Activated naive CD8-positive, alpha-beta T cell (primary cell): ENCODE data around the gene SMIM21.

Experiments
- H3K27ac Mint-ChIP-seq: one replicate; pipeline ENCODE4 v1.8.0; 2021; ENCODE audit warnings: mixed read lengths
- H3K27me3 Mint-ChIP-seq: one replicate; pipeline ENCODE4 v1.8.0; 2021; ENCODE audit warnings: mixed read lengths
- H3K36me3 Mint-ChIP-seq: one replicate; pipeline ENCODE4 v1.8.0; 2021; ENCODE audit warnings: mixed read lengths
- H3K4me1 Mint-ChIP-seq: one replicate; pipeline ENCODE4 v1.8.0; 2021; ENCODE audit warnings: low read depth, mixed read lengths
- H3K4me3 Mint-ChIP-seq: one replicate; pipeline ENCODE4 v1.8.0; 2021; ENCODE audit warnings: mild to moderate bottlenecking, mixed read lengths
- H3K9me3 Mint-ChIP-seq: one replicate; pipeline ENCODE4 v1.8.0; 2021; ENCODE audit warnings: low read depth, mixed read lengths

The SMIM21 gene

GRCh38 chr18:75376004-75376403 lies 51.5 kb downstream of the SMIM21 start:
- Mint-ChIP-seq H3K4me1 (no peaks in the 10 kb centered on the region), H3K27ac (no peak overlapping the region), H3K27me3 (no peaks in the 10 kb centered on the region), H3K36me3 (no peaks in the 10 kb centered on the region), H3K4me3 (no peak overlapping the region), H3K9me3 (no peaks in the 10 kb centered on the region)

- no peaks in the 10 kb centered on the region for H3K27me3 Mint-ChIP-seq
- H3K4me3 Mint-ChIP-seq, result no peak overlapping the region
- no peaks in the 10 kb centered on the region for H3K9me3 Mint-ChIP-seq
- no peaks in the 10 kb centered on the region for H3K4me1 Mint-ChIP-seq
- H3K27ac Mint-ChIP-seq, result no peak overlapping the region
- no peaks in the 10 kb centered on the region for H3K36me3 Mint-ChIP-seq
Observed at GRCh38 chr18:75375341-75375740, 52.2 kb downstream of the SMIM21 start.

GRCh38 chr18:75374466-75374865 lies 53.0 kb downstream of the SMIM21 start:
- H3K9me3 Mint-ChIP-seq, result no peaks in the 10 kb centered on the region
- no peaks in the 10 kb centered on the region for H3K36me3 Mint-ChIP-seq
- H3K27ac Mint-ChIP-seq, result no peak overlapping the region
- no peak overlapping the region for H3K4me3 Mint-ChIP-seq
- H3K27me3 Mint-ChIP-seq, result no peaks in the 10 kb centered on the region
- H3K4me1 Mint-ChIP-seq, result no peaks in the 10 kb centered on the region

GRCh38 chr18:75369026-75369721 lies 58.3 kb downstream of the SMIM21 start:
- Mint-ChIP-seq H3K9me3 (no peaks in the 10 kb centered on the region), H3K36me3 (no peaks in the 10 kb centered on the region), H3K27me3 (no peaks in the 10 kb centered on the region), H3K4me3 (no peak overlapping the region), H3K27ac (no peak overlapping the region), H3K4me1 (no peaks in the 10 kb centered on the region)

GRCh38 chr18:75365837-75366236 lies 61.7 kb downstream of the SMIM21 start:
- Mint-ChIP-seq H3K27ac (no peak overlapping the region), H3K4me1 (no peaks in the 10 kb centered on the region), H3K27me3 (no peaks in the 10 kb centered on the region), H3K9me3 (no peaks in the 10 kb centered on the region), H3K36me3 (no peaks in the 10 kb centered on the region), H3K4me3 (no peak overlapping the region)

- H3K27ac Mint-ChIP-seq, result no peak overlapping the region
- H3K4me3 Mint-ChIP-seq, result no peak overlapping the region
- no peaks in the 10 kb centered on the region for H3K4me1 Mint-ChIP-seq
- no peaks in the 10 kb centered on the region for H3K36me3 Mint-ChIP-seq
- no peaks in the 10 kb centered on the region for H3K9me3 Mint-ChIP-seq
- H3K27me3 Mint-ChIP-seq, result no peaks in the 10 kb centered on the region
Observed at GRCh38 chr18:75365254-75365629, 62.3 kb downstream of the SMIM21 start.

GRCh38 chr18:75364512-75365253 lies 62.8 kb downstream of the SMIM21 start:
- no peaks in the 10 kb centered on the region for H3K9me3 Mint-ChIP-seq
- no peak overlapping the region for H3K27ac Mint-ChIP-seq
- no peaks in the 10 kb centered on the region for H3K27me3 Mint-ChIP-seq
- H3K4me3 Mint-ChIP-seq, result no peak overlapping the region
- no peaks in the 10 kb centered on the region for H3K36me3 Mint-ChIP-seq
- H3K4me1 Mint-ChIP-seq, result no peaks in the 10 kb centered on the region

GRCh38 chr18:75363446-75364225 lies 63.9 kb downstream of the SMIM21 start:
- Mint-ChIP-seq H3K4me1 (no peaks in the 10 kb centered on the region), H3K9me3 (no peaks in the 10 kb centered on the region), H3K27me3 (no peaks in the 10 kb centered on the region), H3K4me3 (no peak overlapping the region), H3K27ac (no peak overlapping the region), H3K36me3 (no peaks in the 10 kb centered on the region)

- H3K36me3 Mint-ChIP-seq, result no peaks in the 10 kb centered on the region
- H3K4me3 Mint-ChIP-seq, result no peak overlapping the region
- peaks cover under 1% of the 10 kb centered on the region for H3K9me3 Mint-ChIP-seq
- H3K27ac Mint-ChIP-seq, result no peak overlapping the region
- no peaks in the 10 kb centered on the region for H3K27me3 Mint-ChIP-seq
- H3K4me1 Mint-ChIP-seq, result no peaks in the 10 kb centered on the region
Observed at GRCh38 chr18:75362435-75362834, 65.1 kb downstream of the SMIM21 start.

- H3K4me1 Mint-ChIP-seq, result no peaks in the 10 kb centered on the region
Observed at GRCh38 chr18:75360941-75361340, 66.6 kb downstream of the SMIM21 start.

GRCh38 chr18:75360215-75360614 lies 67.3 kb downstream of the SMIM21 start:
- H3K4me3 Mint-ChIP-seq, result no peak overlapping the region
- no peaks in the 10 kb centered on the region for H3K27me3 Mint-ChIP-seq
- H3K4me1 Mint-ChIP-seq, result no peaks in the 10 kb centered on the region
- no peak overlapping the region for H3K27ac Mint-ChIP-seq
- peaks cover 7% of the 10 kb centered on the region for H3K9me3 Mint-ChIP-seq
- H3K36me3 Mint-ChIP-seq, result no peaks in the 10 kb centered on the region

More at GRCh38 chr18:75360941-75361340, 66.6 kb downstream of the SMIM21 start:
- H3K9me3 Mint-ChIP-seq, result peaks cover 7% of the 10 kb centered on the region
- H3K36me3 Mint-ChIP-seq, result no peaks in the 10 kb centered on the region
- H3K4me3 Mint-ChIP-seq, result no peak overlapping the region
- no peak overlapping the region for H3K27ac Mint-ChIP-seq
- H3K27me3 Mint-ChIP-seq, result no peaks in the 10 kb centered on the region
